ENCODE measurements around the gene KAZN. TPM values are rescaled to one million over a fixed set of nuclear protein-coding genes. Genes with fewer than 3 reads are reported as not detected.

KAZN gene
- total RNA-seq, 1 donor from 2014 or later, result 11.6 TPM

- no peak overlapping the region for H3K4me3 Mint-ChIP-seq
- no peaks in the 10 kb centered on the region for H3K27me3 Mint-ChIP-seq (ENCODE audit: low read depth)
- peaks cover 13% of the 10 kb centered on the region for H3K36me3 Mint-ChIP-seq (ENCODE audit: low read depth)
- no peak overlapping the region for H3K27ac Mint-ChIP-seq (ENCODE audit: unreplicated experiment)
- no peak for TF ChIP-seq CTCF (conservative IDR thresholded peaks at IDR 0.05)
- peaks cover 45% of the 10 kb centered on the region for H3K4me1 Mint-ChIP-seq
- no peak for DNase-seq (ENCODE audit: low read depth, low spot score)
- peaks cover 6% of the 10 kb centered on the region for H3K9me3 Mint-ChIP-seq
Observed at GRCh38 chr1:14646973-14647372, 48.5 kb downstream of the KAZN start.

- TF ChIP-seq CTCF (conservative IDR thresholded peaks at IDR 0.05), result no peak
- Mint-ChIP-seq H3K27me3 (ENCODE audit: low read depth) (no peaks in the 10 kb centered on the region), H3K9me3 (peaks cover 4% of the 10 kb centered on the region), H3K4me1 (peaks cover 45% of the 10 kb centered on the region), H3K4me3 (no peak overlapping the region), H3K36me3 (ENCODE audit: low read depth) (peaks cover 13% of the 10 kb centered on the region), H3K27ac (ENCODE audit: unreplicated experiment) (peak overlapping the region; percentile 63)
- DNase-seq (ENCODE audit: low read depth, low spot score), result no peak
Observed at GRCh38 chr1:14647777-14648176, 49.3 kb downstream of the KAZN start.

DNA sequence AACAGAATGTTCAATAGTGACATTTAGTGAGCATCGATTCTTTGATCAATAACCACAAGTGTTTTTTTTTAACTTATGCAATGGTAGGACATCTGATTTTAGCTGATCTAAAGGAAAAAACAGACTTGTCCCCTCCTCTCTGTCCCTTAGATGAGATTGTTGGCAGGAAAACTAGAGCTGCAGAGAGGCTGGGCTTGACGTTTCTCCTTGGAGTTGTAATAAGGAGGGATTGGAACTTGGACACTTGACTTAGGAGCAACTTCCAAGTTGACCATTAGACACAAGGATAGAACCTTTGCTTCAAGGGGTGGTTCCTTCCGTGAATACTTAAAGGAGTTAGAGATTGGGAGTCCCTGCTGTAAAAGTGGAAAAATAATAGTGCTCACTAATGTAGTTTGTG, 49.9 kb downstream of the KAZN start:
- Mint-ChIP-seq H3K4me3 (no peak overlapping the region), H3K27ac (ENCODE audit: unreplicated experiment) (no peak overlapping the region), H3K36me3 (ENCODE audit: low read depth) (peaks cover 13% of the 10 kb centered on the region), H3K27me3 (ENCODE audit: low read depth) (no peaks in the 10 kb centered on the region), H3K9me3 (peaks cover 4% of the 10 kb centered on the region), H3K4me1 (peaks cover 45% of the 10 kb centered on the region)
- DNase-seq (ENCODE audit: low read depth, low spot score), result no peak
- no peak for TF ChIP-seq CTCF (conservative IDR thresholded peaks at IDR 0.05)

GRCh38 chr1:14648896-14649855, 50.7 kb downstream of the KAZN start:
- no peaks in the 10 kb centered on the region for H3K27me3 Mint-ChIP-seq (ENCODE audit: low read depth)
- no peak for DNase-seq (ENCODE audit: low read depth, low spot score)
- H3K4me1 Mint-ChIP-seq, result peaks cover 45% of the 10 kb centered on the region
- TF ChIP-seq CTCF (conservative IDR thresholded peaks at IDR 0.05), result no peak
- peaks cover 4% of the 10 kb centered on the region for H3K9me3 Mint-ChIP-seq
- H3K4me3 Mint-ChIP-seq, result no peak overlapping the region
- H3K36me3 Mint-ChIP-seq (ENCODE audit: low read depth), result peaks cover 13% of the 10 kb centered on the region
- no peak overlapping the region for H3K27ac Mint-ChIP-seq (ENCODE audit: unreplicated experiment)

DNA sequence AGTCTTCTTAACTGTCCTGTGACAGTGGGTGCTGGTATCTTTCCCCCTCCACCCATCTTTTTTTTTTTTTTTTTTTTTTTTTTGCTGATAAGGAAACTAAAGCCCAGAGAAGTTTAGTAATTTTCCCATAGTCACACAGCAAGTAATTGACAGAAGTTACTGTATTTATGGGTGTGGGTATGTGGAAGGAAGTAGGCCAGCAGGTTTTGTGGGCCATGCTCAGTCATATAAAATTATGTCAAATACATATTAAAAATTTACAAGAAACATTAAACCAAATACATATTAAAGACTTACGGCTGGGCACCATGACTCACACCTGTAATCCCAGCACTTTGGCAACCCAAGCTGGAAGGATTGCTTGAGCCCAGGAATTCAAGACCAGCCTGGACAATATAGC, 51.5 kb downstream of the KAZN start:
- Mint-ChIP-seq H3K9me3 (no peaks in the 10 kb centered on the region), H3K27ac (ENCODE audit: unreplicated experiment) (no peak overlapping the region), H3K27me3 (ENCODE audit: low read depth) (no peaks in the 10 kb centered on the region), H3K36me3 (ENCODE audit: low read depth) (peaks cover 8% of the 10 kb centered on the region), H3K4me3 (no peak overlapping the region), H3K4me1 (peaks cover 45% of the 10 kb centered on the region)
- no peak for DNase-seq (ENCODE audit: low read depth, low spot score)
- TF ChIP-seq CTCF (conservative IDR thresholded peaks at IDR 0.05), result no peak

All from neural crest cell (in vitro differentiated cells).